ENCODE results near the gene EIF3K.

Gene EIF3K

DNA sequence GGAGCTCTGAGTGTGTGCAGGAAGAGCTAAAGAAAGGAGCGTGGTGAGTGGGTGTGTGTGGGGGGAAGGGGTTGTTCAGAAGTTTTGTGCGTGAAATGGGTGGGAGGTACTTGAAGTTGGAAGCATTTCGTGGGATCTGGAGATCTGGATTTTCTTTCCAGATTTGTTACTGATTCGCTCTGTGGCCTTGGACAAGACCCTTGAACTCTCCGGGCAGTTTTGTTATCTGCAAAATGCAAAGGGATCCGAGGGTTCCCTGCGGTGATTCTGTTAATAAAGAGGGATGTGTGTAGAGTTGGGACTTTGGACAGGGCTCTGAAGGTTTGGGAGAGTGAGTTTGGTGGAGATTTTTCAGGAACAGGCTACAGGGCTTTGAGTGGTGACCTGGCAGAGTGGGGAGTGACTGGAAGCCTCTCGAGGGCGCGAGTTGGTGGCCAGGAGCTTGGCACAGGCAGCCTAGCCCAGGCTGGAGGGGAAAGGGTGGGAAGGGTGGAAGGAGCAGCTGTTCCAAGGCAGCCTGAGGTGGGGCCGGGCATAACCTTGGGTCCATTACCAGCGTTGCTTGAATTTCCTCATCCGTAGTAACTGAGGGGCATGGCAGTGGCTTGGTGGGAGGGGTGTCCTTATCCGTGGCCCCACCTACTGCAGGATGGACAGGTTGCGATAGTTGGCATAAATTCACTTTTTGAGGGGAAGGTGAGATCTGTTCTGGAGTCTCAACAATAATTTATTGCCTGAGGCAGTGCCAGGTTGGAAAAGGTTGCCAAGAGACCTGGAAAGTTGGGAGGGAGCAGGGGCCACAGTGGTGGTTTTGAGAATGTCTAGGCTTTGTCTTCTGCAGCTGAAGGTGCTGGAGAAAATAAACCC, 30.6 kb downstream of the EIF3K start:
- Mint-ChIP-seq H3K27ac (peak overlapping the region; percentile 85), H3K4me3 (peak overlapping the region; percentile 93), H3K36me3 (peaks cover 2% of the 10 kb centered on the region), H3K4me1 (peaks cover 39% of the 10 kb centered on the region), H3K9me3 (no peaks in the 10 kb centered on the region), H3K27me3 (no peaks in the 10 kb centered on the region)
- no peak for ATAC-seq (ENCODE audit: low read depth)
- DNase-seq (ENCODE audit: low spot score in 2 of 2) = no peak

DNA sequence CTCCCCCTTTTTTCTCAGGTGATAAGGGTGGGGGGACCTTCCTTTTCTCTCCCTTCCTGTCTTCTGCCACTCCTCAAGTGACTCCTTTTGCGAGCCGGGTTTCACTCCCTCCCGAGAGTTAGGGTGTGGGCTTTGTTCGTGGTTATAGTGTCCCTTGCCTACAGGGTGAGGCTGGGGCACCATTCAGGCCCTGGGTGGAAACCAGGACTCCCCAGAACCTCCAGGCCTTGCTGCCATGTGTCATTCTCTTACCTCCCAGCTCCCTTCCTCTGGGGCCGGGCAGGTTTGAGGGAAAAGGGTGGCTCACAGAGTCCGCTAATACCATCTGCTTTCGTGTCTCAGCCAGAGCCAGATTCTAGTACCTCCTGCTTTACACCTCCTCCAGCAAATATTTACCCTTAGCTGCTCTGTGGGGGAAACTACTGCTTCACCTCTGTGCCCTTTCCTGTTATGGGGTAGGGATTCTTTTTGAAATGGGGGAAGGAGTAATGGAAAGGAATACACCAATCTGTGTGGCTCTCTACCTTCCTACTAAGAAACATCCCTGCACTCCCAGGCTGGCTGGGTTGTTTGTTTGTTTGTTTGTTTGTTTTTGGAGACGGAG, 31.3 kb downstream of the EIF3K start:
- Mint-ChIP-seq H3K27ac (no peak overlapping the region), H3K27me3 (no peaks in the 10 kb centered on the region), H3K36me3 (peaks cover 6% of the 10 kb centered on the region), H3K4me3 (peak overlapping the region; percentile 55), H3K9me3 (no peaks in the 10 kb centered on the region), H3K4me1 (peaks cover 45% of the 10 kb centered on the region)
- DNase-seq (ENCODE audit: low spot score in 2 of 2) = no peak
- no peak for ATAC-seq (ENCODE audit: low read depth)

DNA sequence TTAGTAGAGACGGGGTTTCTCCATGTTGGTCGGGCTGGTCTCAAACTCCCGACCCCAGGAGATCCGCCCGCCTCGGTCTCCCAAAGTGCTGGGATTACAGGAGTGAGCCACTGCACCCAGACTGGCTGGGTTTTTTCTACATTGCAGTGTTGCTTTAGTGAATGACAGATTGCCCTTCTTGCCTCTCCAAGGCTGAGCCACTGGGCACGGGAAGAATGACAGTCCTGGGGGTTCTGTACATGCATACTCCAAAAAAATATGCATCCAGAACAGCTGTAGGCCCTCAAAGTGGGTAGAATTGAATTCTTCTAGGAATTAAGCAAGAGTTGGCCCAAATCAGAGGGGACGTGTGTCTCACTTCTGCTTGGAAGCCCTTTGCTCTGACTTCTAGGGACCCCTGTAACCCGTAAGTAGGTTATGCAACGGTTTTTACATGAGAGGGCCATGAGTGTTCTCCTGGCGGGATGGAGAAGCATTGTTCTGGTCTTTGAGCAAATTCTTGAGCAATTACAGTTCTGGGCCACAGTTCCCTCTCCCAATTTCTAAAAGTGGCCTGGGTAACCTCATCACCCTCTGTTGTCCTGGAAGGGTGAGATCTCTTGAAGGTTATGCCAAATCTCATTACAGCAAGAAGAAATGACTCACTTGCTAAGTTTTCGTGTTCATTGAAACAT, 32.1 kb downstream of the EIF3K start:
- Mint-ChIP-seq H3K27ac (no peak overlapping the region), H3K36me3 (peaks cover 8% of the 10 kb centered on the region), H3K4me1 (peaks cover 53% of the 10 kb centered on the region), H3K9me3 (no peaks in the 10 kb centered on the region), H3K4me3 (no peak overlapping the region), H3K27me3 (no peaks in the 10 kb centered on the region)
- ATAC-seq (ENCODE audit: low read depth) (no peak), DNase-seq (ENCODE audit: low spot score in 2 of 2) (no peak)

DNA sequence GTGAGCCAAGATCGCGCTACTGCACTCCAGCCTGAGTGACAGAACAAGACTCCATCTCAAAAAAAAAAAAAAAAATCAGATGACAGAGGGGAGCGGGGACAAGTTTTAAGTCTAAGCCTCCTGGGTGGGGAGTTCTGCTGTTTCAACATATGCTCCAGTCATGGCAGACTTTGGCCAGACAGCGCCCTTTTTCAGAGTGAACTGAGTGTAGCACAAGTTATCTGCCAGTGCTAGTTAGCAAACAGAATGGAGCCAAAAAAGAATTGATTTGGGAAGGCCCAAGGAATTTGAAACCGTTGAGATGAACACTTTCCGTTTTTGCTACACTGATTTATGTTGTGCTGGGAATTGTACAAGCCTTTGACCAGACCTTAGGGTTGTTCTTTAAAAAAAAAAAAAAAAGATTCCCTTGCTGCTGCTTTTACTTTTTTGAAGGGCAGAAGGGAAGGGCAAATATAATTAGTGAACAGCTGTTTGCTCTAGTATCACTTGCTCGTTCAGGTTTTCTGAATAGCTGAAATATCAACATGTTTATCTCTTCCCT, 34.1 kb downstream of the EIF3K start:
- no peaks in the 10 kb centered on the region for H3K27me3 Mint-ChIP-seq
- peaks cover 12% of the 10 kb centered on the region for H3K36me3 Mint-ChIP-seq
- no peak for DNase-seq (ENCODE audit: low spot score in 2 of 2)

DNA sequence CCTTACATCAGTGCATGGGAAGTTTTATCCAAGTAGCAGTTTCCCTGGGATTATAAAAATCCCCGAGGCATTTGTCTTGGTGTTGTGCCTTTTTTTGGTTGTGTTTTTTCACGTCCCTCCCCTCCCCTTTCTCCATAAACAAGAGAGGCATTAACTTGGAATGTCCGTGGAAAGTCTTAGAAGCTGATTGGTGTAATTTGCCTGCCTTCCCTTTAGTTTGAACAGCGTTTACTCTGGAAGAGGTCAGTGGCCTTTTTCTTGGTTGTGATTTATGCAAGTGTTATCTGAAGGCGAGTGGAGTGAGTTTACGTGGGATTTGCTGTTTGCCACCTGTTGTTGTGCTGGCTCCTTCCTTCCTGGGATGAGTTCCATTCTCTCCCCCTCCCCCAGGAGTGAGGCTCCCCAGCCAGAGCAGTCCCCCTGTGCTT, 35.7 kb downstream of the EIF3K start:
- ATAC-seq (ENCODE audit: low read depth) = no peak

More for the DNA sequence above, 34.1 kb downstream of the EIF3K start:
- Mint-ChIP-seq H3K4me1 (peaks cover 53% of the 10 kb centered on the region), H3K9me3 (no peaks in the 10 kb centered on the region), H3K4me3 (no peak overlapping the region), H3K27ac (no peak overlapping the region)
- no peak for ATAC-seq (ENCODE audit: low read depth)

DNA sequence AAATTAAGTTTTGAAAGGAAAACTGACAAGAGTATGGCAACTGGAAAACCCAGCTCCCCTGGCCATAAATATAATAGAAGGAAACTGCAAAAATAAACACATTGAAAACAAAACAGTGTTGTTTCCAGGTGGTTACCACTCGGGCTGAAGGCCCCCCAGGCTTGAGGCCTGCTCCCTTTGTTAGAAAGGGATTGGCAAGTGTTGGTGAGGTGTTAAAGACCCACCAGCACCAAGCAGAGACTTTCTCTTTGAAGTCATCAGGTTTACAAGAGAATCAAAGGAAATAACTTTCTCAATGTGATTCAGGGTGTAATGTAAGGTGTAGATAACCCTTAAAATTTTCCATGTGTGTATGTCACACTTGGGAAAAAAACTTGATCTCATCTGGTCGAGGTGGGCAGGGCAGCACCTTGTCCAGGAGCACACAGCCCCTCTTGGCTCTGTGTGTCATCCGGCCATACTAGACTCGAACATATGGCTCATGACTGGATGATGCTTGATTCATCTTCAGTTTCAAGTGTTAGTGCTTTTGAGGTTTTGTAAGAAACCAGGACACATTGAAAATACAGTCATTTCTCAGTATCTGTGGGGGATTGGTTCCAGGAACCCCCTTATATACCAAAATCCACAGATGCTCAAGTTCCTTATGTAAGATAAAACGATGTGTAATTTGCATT, 36.3 kb downstream of the EIF3K start:
- peak; percentile 24 for ATAC-seq (ENCODE audit: low read depth)
- H3K27ac Mint-ChIP-seq = peak overlapping the region; percentile 79
- no peak for DNase-seq (ENCODE audit: low spot score in 2 of 2)
- no peaks in the 10 kb centered on the region for H3K9me3 Mint-ChIP-seq
- H3K27me3 Mint-ChIP-seq = no peaks in the 10 kb centered on the region
- peaks cover 36% of the 10 kb centered on the region for H3K4me1 Mint-ChIP-seq
- no peak overlapping the region for H3K4me3 Mint-ChIP-seq
- H3K36me3 Mint-ChIP-seq = peaks cover 11% of the 10 kb centered on the region

More for the DNA sequence above, 35.7 kb downstream of the EIF3K start:
- Mint-ChIP-seq H3K36me3 (peaks cover 11% of the 10 kb centered on the region), H3K27me3 (no peaks in the 10 kb centered on the region), H3K4me3 (no peak overlapping the region), H3K27ac (no peak overlapping the region), H3K4me1 (peaks cover 41% of the 10 kb centered on the region), H3K9me3 (no peaks in the 10 kb centered on the region)
- no peak for DNase-seq (ENCODE audit: low spot score in 2 of 2)

DNA sequence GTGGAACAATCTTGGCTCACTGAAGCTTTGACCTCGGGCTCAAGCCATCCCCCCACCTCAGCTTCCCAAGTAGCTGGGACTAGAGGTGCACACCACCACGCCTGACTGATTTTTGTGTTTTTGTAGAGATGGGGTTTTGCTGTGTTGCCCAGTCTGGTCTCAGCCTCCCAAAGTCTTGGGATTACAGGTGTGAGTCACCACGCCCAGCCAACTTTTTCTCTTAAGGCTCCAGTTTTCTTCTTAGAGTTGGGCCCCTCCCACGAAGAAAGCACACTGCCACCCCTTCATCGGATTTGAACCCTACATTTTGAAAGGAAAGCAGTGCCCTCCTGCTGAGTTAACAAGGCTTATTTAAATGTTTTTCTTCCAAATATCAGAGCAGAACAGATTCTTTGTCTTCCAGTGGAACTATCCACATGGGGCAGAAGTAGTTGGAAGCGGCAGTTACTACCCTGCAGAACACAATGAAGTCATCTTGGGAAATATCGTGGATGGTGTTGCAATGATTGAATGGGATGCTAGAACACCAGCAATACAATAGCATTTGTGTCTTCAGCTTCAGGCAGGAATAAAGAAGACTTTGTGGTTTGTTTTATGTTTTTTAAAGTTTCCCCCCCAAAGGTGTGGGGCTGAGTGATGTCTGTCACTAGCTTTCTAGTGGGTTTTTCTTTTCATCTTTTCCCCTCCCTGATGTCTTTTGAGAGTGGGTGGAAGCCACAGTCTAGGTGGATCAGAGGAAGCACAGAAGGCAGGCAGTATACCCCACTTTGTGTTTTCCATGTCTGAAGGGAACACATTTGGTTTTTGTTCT, 37.4 kb downstream of the EIF3K start:
- no peak overlapping the region for H3K4me3 Mint-ChIP-seq
- ATAC-seq (ENCODE audit: low read depth) = no peak
- DNase-seq (ENCODE audit: low spot score in 2 of 2) = no peak
- peak overlapping the region; percentile 79 for H3K27ac Mint-ChIP-seq
- no peaks in the 10 kb centered on the region for H3K9me3 Mint-ChIP-seq
- no peaks in the 10 kb centered on the region for H3K27me3 Mint-ChIP-seq
- H3K4me1 Mint-ChIP-seq = peaks cover 35% of the 10 kb centered on the region
- H3K36me3 Mint-ChIP-seq = peaks cover 13% of the 10 kb centered on the region

DNA sequence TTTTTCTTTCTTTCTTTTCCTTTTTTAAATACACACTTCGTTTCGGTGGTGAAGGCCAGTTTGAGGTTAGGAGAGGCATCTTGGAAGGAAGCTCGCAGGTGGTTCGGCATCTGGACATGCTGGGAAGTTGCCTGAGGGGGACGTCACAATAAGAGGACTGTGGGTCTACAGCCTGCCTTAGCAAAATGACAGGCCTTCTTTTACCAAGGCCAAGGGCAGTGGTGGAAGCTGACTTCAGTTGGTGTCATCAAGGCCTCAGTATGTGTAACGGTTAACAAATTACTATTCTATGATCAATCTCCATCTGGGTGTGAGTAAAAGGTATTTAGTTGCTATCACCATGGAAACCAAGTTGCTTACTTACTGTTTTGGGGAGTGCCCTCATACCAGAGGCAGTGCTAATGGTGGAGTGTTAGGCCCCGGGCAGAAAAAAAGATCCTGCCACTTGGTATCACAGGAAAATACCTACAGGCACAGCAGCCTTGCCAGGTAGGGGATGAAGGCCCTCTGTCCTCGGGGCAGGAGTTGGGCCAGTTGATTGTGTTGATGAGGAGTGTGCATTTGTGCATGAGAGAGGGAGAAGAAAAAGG, 38.7 kb downstream of the EIF3K start:
- peak; percentile 47 for ATAC-seq (ENCODE audit: low read depth)

DNA sequence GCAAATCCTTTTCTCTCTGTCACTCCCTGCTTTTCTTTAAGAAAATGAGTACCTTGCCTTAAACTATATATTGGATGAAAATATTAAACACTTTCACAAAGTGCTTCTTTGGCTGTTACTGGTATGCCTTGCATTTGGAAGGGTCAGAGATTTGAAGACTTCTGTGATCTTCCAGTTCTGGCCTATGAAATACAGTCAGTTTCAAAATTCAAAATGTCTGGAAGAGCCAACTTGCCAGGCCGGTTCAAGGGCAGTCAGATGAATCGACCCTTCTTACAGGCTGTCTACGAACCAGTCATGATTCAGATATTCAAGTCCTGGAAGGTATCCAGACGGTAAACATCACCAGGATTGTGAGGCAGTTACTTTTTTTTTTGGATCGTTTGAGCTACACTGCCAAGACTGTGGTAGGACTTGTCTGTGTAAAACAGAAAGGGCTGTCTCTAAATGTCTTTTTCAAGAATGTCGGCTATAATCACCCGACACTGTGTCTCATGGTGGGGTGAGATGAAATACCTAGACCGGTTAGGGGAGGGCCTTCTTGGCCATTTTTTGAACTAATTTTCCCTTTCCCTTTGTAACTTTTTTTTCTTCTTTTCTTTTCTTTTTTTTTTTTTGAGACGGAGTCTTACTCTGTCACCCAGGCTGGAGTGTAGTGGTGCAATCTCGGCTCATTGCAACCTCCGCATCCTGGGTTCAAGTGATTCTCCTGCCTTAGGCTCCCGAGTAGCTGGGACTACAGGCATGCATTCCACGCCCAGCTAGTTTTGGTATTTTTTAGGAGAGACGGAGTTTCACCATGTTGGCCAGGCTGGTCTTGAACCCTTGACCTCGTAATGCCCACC, 39.7 kb downstream of the EIF3K start:
- H3K27ac Mint-ChIP-seq = peak overlapping the region; percentile 62
- peaks cover 31% of the 10 kb centered on the region for H3K4me1 Mint-ChIP-seq
- no peak overlapping the region for H3K4me3 Mint-ChIP-seq
- no peak for DNase-seq (ENCODE audit: low spot score in 2 of 2)
- no peak for ATAC-seq (ENCODE audit: low read depth)
- H3K9me3 Mint-ChIP-seq = no peaks in the 10 kb centered on the region
- no peaks in the 10 kb centered on the region for H3K27me3 Mint-ChIP-seq
- peaks cover 13% of the 10 kb centered on the region for H3K36me3 Mint-ChIP-seq

More for the DNA sequence above, 38.7 kb downstream of the EIF3K start:
- H3K9me3 Mint-ChIP-seq = no peaks in the 10 kb centered on the region
- peak overlapping the region; percentile 62 for H3K27ac Mint-ChIP-seq
- H3K4me3 Mint-ChIP-seq = no peak overlapping the region
- no peaks in the 10 kb centered on the region for H3K27me3 Mint-ChIP-seq
- peaks cover 32% of the 10 kb centered on the region for H3K4me1 Mint-ChIP-seq
- H3K36me3 Mint-ChIP-seq = peaks cover 13% of the 10 kb centered on the region
- no peak for DNase-seq (ENCODE audit: low spot score in 2 of 2)

DNA sequence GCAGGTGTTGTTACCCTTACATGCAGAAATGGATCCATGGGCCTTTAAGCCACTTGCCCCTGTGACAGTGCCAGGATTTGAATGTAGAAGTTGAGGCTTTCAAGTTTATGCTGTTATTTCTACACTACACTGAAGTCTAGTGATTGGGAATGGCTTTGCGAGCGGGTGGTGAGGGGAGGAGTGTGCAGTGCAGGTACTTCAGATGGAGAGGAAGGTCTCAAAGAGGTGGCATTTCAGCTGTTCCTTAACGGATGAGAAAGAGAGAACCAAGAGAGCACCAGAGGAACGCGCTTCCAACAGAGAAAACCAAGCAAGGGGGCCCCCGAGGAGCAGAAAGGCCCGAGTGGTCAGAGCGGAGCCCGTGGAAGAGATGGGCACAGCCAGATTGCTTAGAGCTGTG, 41.7 kb downstream of the EIF3K start:
- Mint-ChIP-seq H3K4me1 (peaks cover 28% of the 10 kb centered on the region), H3K27ac (no peak overlapping the region), H3K36me3 (peaks cover 6% of the 10 kb centered on the region), H3K4me3 (no peak overlapping the region), H3K27me3 (no peaks in the 10 kb centered on the region), H3K9me3 (no peaks in the 10 kb centered on the region)
- ATAC-seq (ENCODE audit: low read depth) (no peak), DNase-seq (ENCODE audit: low spot score in 2 of 2) (no peak)

DNA sequence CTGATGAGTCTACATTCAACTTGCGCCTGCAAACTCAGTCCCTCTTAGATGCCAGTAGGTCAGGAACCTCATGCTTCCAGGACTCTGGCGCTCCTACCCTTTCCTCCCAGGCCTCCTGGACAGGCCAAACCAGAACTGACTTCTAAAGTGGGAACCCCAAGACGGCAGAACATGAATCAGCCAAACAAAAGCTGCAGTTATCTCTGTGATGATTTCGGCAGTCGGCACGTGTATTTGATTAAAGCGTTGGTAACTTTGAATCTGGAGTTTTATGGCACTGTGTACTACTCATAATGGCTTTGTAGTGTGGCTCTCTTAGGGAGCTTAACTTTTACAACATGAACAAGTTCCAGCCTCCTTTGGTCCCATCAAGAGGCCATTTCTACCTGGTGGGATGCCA, 42.1 kb downstream of the EIF3K start:
- Mint-ChIP-seq H3K27me3 (no peaks in the 10 kb centered on the region), H3K27ac (no peak overlapping the region), H3K4me1 (peaks cover 27% of the 10 kb centered on the region), H3K4me3 (no peak overlapping the region), H3K36me3 (peaks cover 6% of the 10 kb centered on the region), H3K9me3 (no peaks in the 10 kb centered on the region)
- DNase-seq (ENCODE audit: low spot score in 2 of 2) (no peak), ATAC-seq (ENCODE audit: low read depth) (no peak)

DNA sequence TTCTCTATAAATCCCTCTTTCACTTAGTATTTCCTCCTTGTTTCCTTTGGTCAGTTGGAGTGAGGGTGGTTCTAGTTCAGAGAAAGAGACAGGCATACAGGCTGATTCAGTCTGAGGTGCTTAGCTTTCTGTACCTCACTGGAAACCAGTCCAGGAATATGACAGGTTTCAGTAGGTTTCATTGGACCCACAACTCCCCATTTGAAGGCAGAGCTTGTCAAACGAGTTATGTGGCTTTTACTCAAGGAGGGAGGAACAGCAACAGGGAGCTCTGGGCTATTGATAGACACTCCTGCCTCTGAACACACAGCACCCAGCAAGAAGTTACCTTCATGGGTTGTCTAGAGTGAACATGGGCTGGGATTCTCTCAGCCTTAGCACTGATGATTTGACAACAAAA, 43.0 kb downstream of the EIF3K start:
- Mint-ChIP-seq H3K36me3 (peaks cover 2% of the 10 kb centered on the region), H3K4me1 (peaks cover 29% of the 10 kb centered on the region), H3K27me3 (no peaks in the 10 kb centered on the region), H3K4me3 (no peak overlapping the region), H3K27ac (no peak overlapping the region), H3K9me3 (no peaks in the 10 kb centered on the region)
- DNase-seq (ENCODE audit: low spot score in 2 of 2) (no peak), ATAC-seq (ENCODE audit: low read depth) (no peak)
